HG03103 (cell line): ENCODE data around the gene POLR2F.
"Not testable (repeated sequence)": the region's sequence is repeated elsewhere in the genome, so short reads cannot be mapped to it uniquely, and the experiment has no call there.

Source experiments
- ATAC-seq: cut with Tn5 transposase; IDR thresholded peaks from one replicate; pipeline ENCODE4 v1.9.1; 2021; ENCODE audit warnings: low read depth; ENCODE audit not compliant: unreplicated experiment

POLR2F gene

GRCh38 chr22:37947142-37947795, 6.2 kb upstream of the POLR2F start:
- not testable (repeated sequence) for ATAC-seq

- ATAC-seq = no peak
Observed at GRCh38 chr22:37951305-37951704, 2.2 kb upstream of the POLR2F start.

- not testable (repeated sequence) for ATAC-seq
Observed at GRCh38 chr22:37952629-37953028, 870 bp upstream of the POLR2F start.

GRCh38 chr22:37953062-37953436, 450 bp upstream of the POLR2F start:
- no peak for ATAC-seq

GRCh38 chr22:37954686-37955085, 1.2 kb downstream of the POLR2F start:
- ATAC-seq = no peak

- ATAC-seq = not testable (repeated sequence)
Observed at GRCh38 chr22:37955825-37956397, 2.4 kb downstream of the POLR2F start.

- ATAC-seq = no peak
Observed at GRCh38 chr22:37957232-37957631, 3.7 kb downstream of the POLR2F start.

- ATAC-seq = no peak
Observed at GRCh38 chr22:37959231-37959825, 5.8 kb downstream of the POLR2F start.

GRCh38 chr22:37961062-37961461, 7.6 kb downstream of the POLR2F start:
- ATAC-seq = no peak

GRCh38 chr22:37965940-37966664, 12.6 kb downstream of the POLR2F start:
- ATAC-seq = no peak

GRCh38 chr22:37967147-37967546, 13.6 kb downstream of the POLR2F start:
- no peak for ATAC-seq

- ATAC-seq = no peak
Observed at GRCh38 chr22:37967637-37968451, 14.3 kb downstream of the POLR2F start.

- no peak for ATAC-seq
Observed at GRCh38 chr22:37968452-37969251, 15.2 kb downstream of the POLR2F start.

GRCh38 chr22:37970864-37971263, 17.4 kb downstream of the POLR2F start:
- no peak for ATAC-seq

GRCh38 chr22:37971475-37972434, 18.3 kb downstream of the POLR2F start:
- ATAC-seq = no peak

- no peak for ATAC-seq
Observed at GRCh38 chr22:37972527-37972926, 19.0 kb downstream of the POLR2F start.

GRCh38 chr22:37973271-37974170, 20.0 kb downstream of the POLR2F start:
- no peak for ATAC-seq

GRCh38 chr22:37975153-37975552, 21.7 kb downstream of the POLR2F start:
- no peak for ATAC-seq
